Ovary (tissue), 9 donors: ENCODE measurements around the gene DOC2A. TPM values are rescaled to one million over a fixed set of nuclear protein-coding genes. Genes with fewer than 3 reads are reported as not detected.

Experiments
- DNase-seq, 5 donors: peaks; one replicate each; pipeline ENCODE4 v3.0.0-alpha.2; 2019 to 2020
- H3K27ac ChIP-seq, 2 donors: fragments of 200-600 bp; one replicate each; pipeline versions ENCODE4 v1.5.1 to v1.8.0; 2019 to 2022
- H3K27me3 ChIP-seq: fragments of 200-600 bp; one replicate; pipeline ENCODE4 v1.8.0; 2022
- H3K36me3 ChIP-seq: fragments of 200-600 bp; sonication (generic); one replicate; pipeline ENCODE4 v1.5.1; 2019
- H3K4me1 ChIP-seq: one replicate; pipeline ENCODE4 v1.8.1; 2013; ENCODE audit warnings: mild to moderate bottlenecking, moderate library complexity; ENCODE audit not compliant: insufficient read depth
- H3K4me3 ChIP-seq: fragments of 200-600 bp; sonication (generic); one replicate; pipeline ENCODE4 v1.5.1; 2017
- H3K9me3 ChIP-seq, 2 donors: fragments of 200-600 bp in 1 of 2; sonication (generic) in 1 of 2; one replicate each; pipeline versions ENCODE4 v1.5.1 to v1.8.1; 2013 to 2019; ENCODE audit warnings: mild to moderate bottlenecking in 1 of 2, moderate library complexity in 1 of 2
- CTCF ChIP-seq, 3 donors: fragments of 450-650 bp in 2 of 3; fragments of 200-600 bp in 1 of 3; IDR thresholded peaks; one replicate each; pipeline versions ENCODE4 v1.5.1 to v1.8.0; 2016 to 2022; ENCODE audit warnings: antibody characterized with exemption in 3 of 3, mild to moderate bottlenecking in 1 of 3
- EP300 ChIP-seq: sonication (generic); formaldehyde crosslinking; IDR thresholded peaks from one replicate; pipeline ENCODE4 v1.6.1; 2017; ENCODE audit warnings: antibody characterized with exemption
- POLR2A ChIP-seq: fragments of 450-650 bp; IDR thresholded peaks from one replicate; pipeline ENCODE4 v1.6.1; 2017; ENCODE audit warnings: antibody characterized with exemption, mild to moderate bottlenecking, moderate library complexity
- WGBS, 3 donors: extraction: QIAGEN DNeasy Blood & Tissue Kit in 1 of 3; methylation state at CpG; one replicate each; pipeline versions ENCODE4 v1.1.5 to v1.1.7; 2013 to 2017; 5-methylcytosine and 5-hydroxymethylcytosine counted together
- intact Hi-C, 4 donors: fragments of 100-400 bp; cut with DNase I; formaldehyde crosslinking; loops; one replicate each; pipeline versions ENCODE4 v1.11.0 to v1.15.1; 2022 to 2023
- polyA plus RNA-seq, 2 donors: library from polyadenylated mRNA; stranded (reverse); fragments of 200-250 nt in 1 of 2; fragments of 350-450 nt in 1 of 2; fragmentation: Illumina TruSeq in 1 of 2; extraction: RNeasy Lipid Tissue Mini Kit (QIAGEN cat#74804) in 1 of 2; gene quantifications; one replicate each; pipeline ENCODE4 v1.2.3, GENCODE V29; 2013 to 2014
- total RNA-seq, 7 donors: library from RNA; depleted of rRNA in 2 of 7; stranded (reverse); fragments of >200 nt in 2 of 7; fragmentation: NEBNext Ultra II Directional in 3 of 7; extraction: Animal tissue kit (Norgen Biotek cat#: 25700) in 3 of 7; gene quantifications; one replicate each; pipeline versions ENCODE4 v1.1.0 to v1.2.4, GENCODE V29; 2016 to 2023
- donor health status: DM: no; HTN: no; CAD: no; lungs with moderate emphysema.
- donor health status: DM: no; HTN: no; CAD: no.
- donor health status: Bipolar disorder and iron deficiency.
- donor health status: DM: yes; HTN: yes; CAD: no.
- donor health status: DM: no; HTN: no; CAD: no.
- donor health status: DM: yes; HTN: yes; CAD: no.

The DOC2A gene
- total and polyA plus RNA-seq, 9 donors, result 1.4 to 7.2 (median 3.7) TPM

DNA sequence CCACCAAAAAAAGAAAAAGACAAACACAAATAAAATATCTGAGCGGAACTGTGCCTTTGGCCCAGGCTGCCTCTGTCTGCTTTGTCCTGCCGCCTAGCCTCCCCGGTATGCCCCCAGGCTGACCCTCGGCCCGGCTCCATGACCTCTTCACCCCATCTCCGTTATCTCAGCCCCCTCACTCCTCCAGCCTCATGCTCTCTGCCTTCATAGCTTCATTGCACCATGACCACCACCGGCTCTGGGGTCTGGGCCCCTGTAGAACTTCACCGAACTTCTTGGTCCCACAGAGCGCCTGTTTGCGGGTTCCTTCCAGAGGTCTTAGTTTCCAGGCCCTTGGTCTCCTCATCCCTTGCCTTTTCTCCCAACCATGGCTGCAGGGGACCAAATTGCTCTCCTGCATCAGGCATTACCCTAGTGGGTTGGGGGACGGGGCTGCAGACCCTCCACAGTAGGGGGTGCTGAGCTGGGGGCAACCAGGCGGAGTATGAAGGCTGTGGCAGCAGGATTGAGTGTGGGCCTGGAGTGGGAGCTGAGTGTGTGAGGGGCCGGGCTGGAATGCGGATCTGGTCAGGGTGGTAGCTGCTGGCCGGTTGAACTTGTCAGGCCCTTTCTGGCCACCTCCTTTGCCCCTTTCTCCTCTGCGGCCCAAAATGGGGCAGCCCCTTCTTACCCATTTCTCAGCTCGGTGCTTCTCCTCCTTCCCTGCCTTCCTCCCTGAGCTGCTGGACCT, 22.3 kb downstream of the DOC2A start:
- intact Hi-C loops, result no loop called here
- Histone ChIP-seq H3K27me3 (no peaks in the 10 kb centered on the region), H3K4me3 (no peak overlapping the region), H3K4me1 (no peaks in the 10 kb centered on the region), H3K36me3 (no peaks in the 10 kb centered on the region), H3K9me3 (no peaks in the 10 kb centered on the region), H3K27ac (no peak overlapping the region)
- 77 to 82% (median 81%) methylated on average over 17 of the region's 17 CpGs for WGBS, 3 donors
- no peak for TF ChIP-seq EP300
- no peak for TF ChIP-seq CTCF (IDR thresholded peaks at IDR 0.05)
- TF ChIP-seq POLR2A, result no peak
- peak in 1 of 5 donors; percentile 23 for DNase-seq

DNA sequence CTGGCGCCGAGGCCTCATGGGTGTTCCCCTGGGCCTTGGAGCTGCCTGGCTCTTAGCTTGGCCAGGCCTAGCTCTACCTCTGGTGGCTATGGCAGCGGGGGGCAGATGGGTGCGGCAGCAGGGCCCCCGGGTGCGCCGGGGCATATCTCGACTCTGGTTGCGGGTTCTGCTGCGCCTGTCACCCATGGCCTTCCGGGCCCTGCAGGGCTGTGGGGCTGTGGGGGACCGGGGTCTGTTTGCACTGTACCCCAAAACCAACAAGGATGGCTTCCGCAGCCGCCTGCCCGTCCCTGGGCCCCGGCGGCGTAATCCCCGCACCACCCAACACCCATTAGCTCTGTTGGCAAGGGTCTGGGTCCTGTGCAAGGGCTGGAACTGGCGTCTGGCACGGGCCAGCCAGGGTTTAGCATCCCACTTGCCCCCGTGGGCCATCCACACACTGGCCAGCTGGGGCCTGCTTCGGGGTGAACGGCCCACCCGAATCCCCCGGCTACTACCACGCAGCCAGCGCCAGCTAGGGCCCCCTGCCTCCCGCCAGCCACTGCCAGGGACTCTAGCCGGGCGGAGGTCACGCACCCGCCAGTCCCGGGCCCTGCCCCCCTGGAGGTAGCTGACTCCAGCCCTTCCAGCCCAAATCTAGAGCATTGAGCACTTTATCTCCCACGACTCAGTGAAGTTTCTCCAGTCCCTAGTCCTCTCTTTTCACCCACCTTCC, 23.3 kb downstream of the DOC2A start:
- TF ChIP-seq CTCF (IDR thresholded peaks at IDR 0.05) (no peak), EP300 (no peak), POLR2A (no peak)

DNA sequence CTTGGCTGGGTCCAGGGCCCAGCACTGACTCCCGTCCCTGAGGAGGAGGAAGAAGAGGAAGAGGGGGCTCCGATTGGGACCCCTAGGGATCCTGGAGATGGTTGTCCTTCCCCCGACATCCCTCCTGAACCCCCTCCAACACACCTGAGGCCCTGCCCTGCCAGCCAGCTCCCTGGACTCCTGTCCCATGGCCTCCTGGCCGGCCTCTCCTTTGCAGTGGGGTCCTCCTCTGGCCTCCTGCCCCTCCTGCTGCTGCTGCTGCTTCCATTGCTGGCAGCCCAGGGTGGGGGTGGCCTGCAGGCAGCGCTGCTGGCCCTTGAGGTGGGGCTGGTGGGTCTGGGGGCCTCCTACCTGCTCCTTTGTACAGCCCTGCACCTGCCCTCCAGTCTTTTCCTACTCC, 23.9 kb downstream of the DOC2A start:
- WGBS, 3 donors, result 82 to 89% (median 88%) methylated on average over 5 of the region's 5 CpGs
- TF ChIP-seq EP300 (no peak), POLR2A (no peak), CTCF (IDR thresholded peaks at IDR 0.05) (no peak)
- intact Hi-C loops, result no loop called here
- peak in 1 of 5 donors; percentile 26 for DNase-seq
- H3K4me1 ChIP-seq, result no peaks in the 10 kb centered on the region
- H3K27ac ChIP-seq, result no peak overlapping the region
- no peaks in the 10 kb centered on the region for H3K9me3 ChIP-seq
- H3K4me3 ChIP-seq, result no peak overlapping the region
- H3K27me3 ChIP-seq, result no peaks in the 10 kb centered on the region
- no peaks in the 10 kb centered on the region for H3K36me3 ChIP-seq

More for the DNA sequence above, 23.3 kb downstream of the DOC2A start:
- DNase-seq, result peak in 1 of 5 donors; percentile 35
- H3K9me3 ChIP-seq, result no peaks in the 10 kb centered on the region
- H3K27ac ChIP-seq, result no peak overlapping the region
- 84 to 89% (median 86%) methylated on average over 21 to 35 of the region's 35 CpGs for WGBS, 3 donors
- H3K4me3 ChIP-seq, result no peak overlapping the region
- H3K27me3 ChIP-seq, result no peaks in the 10 kb centered on the region
- intact Hi-C loops, result no loop called here
- H3K36me3 ChIP-seq, result no peaks in the 10 kb centered on the region
- no peaks in the 10 kb centered on the region for H3K4me1 ChIP-seq

GRCh38 chr16:29986231-29986630, 24.6 kb downstream of the DOC2A start:
- Histone ChIP-seq H3K9me3 (no peaks in the 10 kb centered on the region), H3K27me3 (no peaks in the 10 kb centered on the region), H3K4me3 (no peak overlapping the region), H3K27ac (no peak overlapping the region), H3K4me1 (no peaks in the 10 kb centered on the region), H3K36me3 (no peaks in the 10 kb centered on the region)
- peak in 1 of 5 donors; percentile 28 for DNase-seq
- intact Hi-C loops, result no loop called here
- WGBS, 3 donors, result 87 to 93% (median 90%) methylated on average over 20 of the region's 20 CpGs
- TF ChIP-seq POLR2A, result no peak
- no peak for TF ChIP-seq EP300
- no peak for TF ChIP-seq CTCF (IDR thresholded peaks at IDR 0.05)
